Measurements from ENCODE around the gene CCDC71.

The CCDC71 gene

DNA sequence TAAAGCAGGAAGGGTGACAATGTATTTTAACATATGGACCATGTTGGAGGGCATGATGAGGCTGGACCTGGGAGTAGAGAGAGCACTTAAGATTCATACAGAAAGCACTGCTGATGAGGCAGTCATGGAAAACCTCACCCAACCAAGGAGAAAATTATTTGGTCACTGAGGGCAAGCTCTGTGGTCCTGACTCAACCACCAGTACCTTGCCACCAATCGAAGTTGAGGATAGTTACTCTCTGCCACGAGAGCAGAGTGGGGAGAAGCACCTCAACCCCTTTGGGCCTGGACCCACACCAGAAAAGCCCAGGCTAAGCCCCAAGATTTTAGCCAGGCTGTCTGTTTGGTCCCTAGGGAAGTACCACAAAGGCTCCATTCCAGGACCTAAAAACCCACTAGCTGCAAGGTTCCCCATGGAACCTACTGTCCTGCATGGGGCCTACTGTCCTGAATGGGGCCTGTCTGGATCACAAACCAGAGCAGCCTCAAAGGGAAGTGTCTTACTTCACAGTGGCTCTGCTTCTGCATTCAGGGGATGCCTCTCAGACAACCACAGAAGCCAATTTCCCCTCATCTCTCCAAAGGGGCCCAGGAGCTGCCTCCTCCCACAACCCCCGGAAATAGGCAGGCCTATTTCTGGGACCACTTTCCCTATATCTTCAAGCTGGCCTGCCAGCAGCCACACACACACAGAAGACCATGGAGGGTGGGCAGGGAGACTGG lies 4.2 kb downstream of the CCDC71 start:
- Histone ChIP-seq H3K79me2 (peaks cover 4% of the 10 kb centered on the region), H2AFZ (no peak overlapping the region), H3K9ac (no peak overlapping the region), H3K36me3 (ENCODE audit: control insufficient read depth, insufficient read depth, low read length) (no peaks in the 10 kb centered on the region), H3K27ac (no peak overlapping the region), H3K4me3 (ENCODE audit: low read depth, low read length) (no peak overlapping the region), H3K9me3 (ENCODE audit: control insufficient read depth, low read length) (no peaks in the 10 kb centered on the region), H3K27me3 (ENCODE audit: control insufficient read depth, insufficient read depth, low read length) (no peaks in the 10 kb centered on the region), H3K4me1 (peaks cover 11% of the 10 kb centered on the region), H3K4me2 (ENCODE audit: low read length) (no peak overlapping the region)
- TF ChIP-seq CTCF (IDR thresholded peaks at IDR 0.05), result no peak

GRCh38 chr3:49161197-49161596 lies 4.9 kb downstream of the CCDC71 start:
- no peak overlapping the region for H3K4me2 ChIP-seq (ENCODE audit: low read length)
- H3K4me3 ChIP-seq (ENCODE audit: low read depth, low read length), result no peak overlapping the region
- peaks cover 8% of the 10 kb centered on the region for H3K4me1 ChIP-seq
- no peak overlapping the region for H3K27ac ChIP-seq
- H2AFZ ChIP-seq, result no peak overlapping the region
- TF ChIP-seq CTCF (IDR thresholded peaks at IDR 0.05), result no peak
- no peaks in the 10 kb centered on the region for H3K79me2 ChIP-seq
- no peaks in the 10 kb centered on the region for H3K27me3 ChIP-seq (ENCODE audit: control insufficient read depth, insufficient read depth, low read length)
- no peaks in the 10 kb centered on the region for H3K9me3 ChIP-seq (ENCODE audit: control insufficient read depth, low read length)
- H3K36me3 ChIP-seq (ENCODE audit: control insufficient read depth, insufficient read depth, low read length), result no peaks in the 10 kb centered on the region
- no peak overlapping the region for H3K9ac ChIP-seq

- TF ChIP-seq CTCF (IDR thresholded peaks at IDR 0.05), result no peak
- H3K27me3 ChIP-seq (ENCODE audit: control insufficient read depth, insufficient read depth, low read length), result no peaks in the 10 kb centered on the region
- H3K9me3 ChIP-seq (ENCODE audit: control insufficient read depth, low read length), result no peaks in the 10 kb centered on the region
- no peak overlapping the region for H3K9ac ChIP-seq
- no peak overlapping the region for H3K4me2 ChIP-seq (ENCODE audit: low read length)
- H2AFZ ChIP-seq, result no peak overlapping the region
- no peaks in the 10 kb centered on the region for H3K36me3 ChIP-seq (ENCODE audit: control insufficient read depth, insufficient read depth, low read length)
- H3K4me3 ChIP-seq (ENCODE audit: low read depth, low read length), result no peak overlapping the region
- no peaks in the 10 kb centered on the region for H3K79me2 ChIP-seq
- H3K27ac ChIP-seq, result no peak overlapping the region
- peaks cover 8% of the 10 kb centered on the region for H3K4me1 ChIP-seq
These were observed 7.3 kb downstream of the CCDC71 start for GRCh38 chr3:49158792-49159191.

DNA sequence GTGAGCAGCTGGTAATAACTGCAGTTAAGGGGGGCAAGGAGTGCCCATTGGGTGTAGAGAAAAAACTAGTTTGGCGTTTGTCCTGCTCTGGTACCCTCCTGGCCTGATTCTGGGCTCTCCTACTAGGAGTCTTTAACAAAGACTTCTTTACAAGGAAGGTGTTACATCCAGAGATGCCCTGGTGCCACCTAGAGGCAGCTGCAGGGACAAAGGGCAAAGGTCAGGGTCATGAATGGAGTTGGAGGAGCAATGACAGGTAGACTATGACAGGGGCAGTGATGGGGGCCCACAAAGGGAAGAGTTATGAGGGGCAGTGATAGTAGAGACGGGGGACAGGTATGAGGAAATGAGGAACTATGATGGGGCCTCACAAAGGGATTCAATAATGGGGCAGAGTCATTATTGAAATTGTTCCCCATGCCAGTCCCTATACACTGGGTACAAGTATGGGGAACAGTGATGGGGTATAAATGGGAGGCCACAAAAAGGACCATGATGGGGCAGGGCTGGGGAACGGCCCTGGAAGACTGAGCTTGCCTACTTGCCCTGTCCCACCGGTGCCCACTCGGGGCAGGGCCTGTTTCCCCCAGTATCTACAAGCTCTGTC lies 7.9 kb downstream of the CCDC71 start:
- peak; percentile 59 for TF ChIP-seq CTCF (IDR thresholded peaks at IDR 0.05)

GRCh38 chr3:49157289-49157688 lies 8.8 kb downstream of the CCDC71 start:
- Histone ChIP-seq H3K36me3 (ENCODE audit: control insufficient read depth, insufficient read depth, low read length) (no peaks in the 10 kb centered on the region), H3K4me2 (ENCODE audit: low read length) (no peak overlapping the region), H3K79me2 (no peaks in the 10 kb centered on the region), H3K9ac (no peak overlapping the region), H3K27me3 (ENCODE audit: control insufficient read depth, insufficient read depth, low read length) (no peaks in the 10 kb centered on the region), H3K4me1 (peaks cover 8% of the 10 kb centered on the region), H3K27ac (no peak overlapping the region), H3K4me3 (ENCODE audit: low read depth, low read length) (no peak overlapping the region), H2AFZ (no peak overlapping the region), H3K9me3 (ENCODE audit: control insufficient read depth, low read length) (no peaks in the 10 kb centered on the region)
- no peak for TF ChIP-seq CTCF (IDR thresholded peaks at IDR 0.05)

More for the DNA sequence above, 7.9 kb downstream of the CCDC71 start:
- no peak overlapping the region for H3K4me3 ChIP-seq (ENCODE audit: low read depth, low read length)
- H3K36me3 ChIP-seq (ENCODE audit: control insufficient read depth, insufficient read depth, low read length), result no peaks in the 10 kb centered on the region
- no peaks in the 10 kb centered on the region for H3K79me2 ChIP-seq
- H3K4me2 ChIP-seq (ENCODE audit: low read length), result no peak overlapping the region
- H3K27ac ChIP-seq, result peak overlapping the region; percentile 37
- peaks cover 8% of the 10 kb centered on the region for H3K4me1 ChIP-seq
- H2AFZ ChIP-seq, result peak overlapping the region; percentile 35
- no peaks in the 10 kb centered on the region for H3K27me3 ChIP-seq (ENCODE audit: control insufficient read depth, insufficient read depth, low read length)
- H3K9ac ChIP-seq, result no peak overlapping the region
- H3K9me3 ChIP-seq (ENCODE audit: control insufficient read depth, low read length), result no peaks in the 10 kb centered on the region

Data from parathyroid adenoma (tissue), 2 donors.